GM06990 (cell line): ENCODE results near the gene VTN.

Source experiments
- DNase-seq: peaks from one replicate; pipeline ENCODE4 v3.0.0-alpha.2; 2011; ENCODE audit not compliant: insufficient read length; ENCODE audit errors: extremely low read depth
- H3K27me3 ChIP-seq: replicated peaks from 2 replicates; pipeline ENCODE4 v1.6.0; 2011; ENCODE audit warnings: low read length; ENCODE audit not compliant: control insufficient read depth, insufficient read depth
- H3K36me3 ChIP-seq: 2 replicates; pipeline ENCODE4 v1.5.1; 2011; ENCODE audit warnings: low read length; ENCODE audit not compliant: control insufficient read depth, insufficient read depth
- H3K4me3 ChIP-seq: replicated peaks from 2 replicates; pipeline ENCODE4 v1.5.1; 2011; ENCODE audit warnings: low read depth, mild to moderate bottlenecking, control low read depth, low read length
- TF ChIP-seq, protein P1 (sequence below): IDR thresholded peaks from 2 replicates; pipeline ENCODE4 v1.5.1; 2011; ENCODE audit warnings: low read length, control low read depth, mild to moderate bottlenecking, inconsistent platforms; ENCODE audit not compliant: insufficient read depth, poor library complexity, severe bottlenecking

The VTN gene

DNA sequence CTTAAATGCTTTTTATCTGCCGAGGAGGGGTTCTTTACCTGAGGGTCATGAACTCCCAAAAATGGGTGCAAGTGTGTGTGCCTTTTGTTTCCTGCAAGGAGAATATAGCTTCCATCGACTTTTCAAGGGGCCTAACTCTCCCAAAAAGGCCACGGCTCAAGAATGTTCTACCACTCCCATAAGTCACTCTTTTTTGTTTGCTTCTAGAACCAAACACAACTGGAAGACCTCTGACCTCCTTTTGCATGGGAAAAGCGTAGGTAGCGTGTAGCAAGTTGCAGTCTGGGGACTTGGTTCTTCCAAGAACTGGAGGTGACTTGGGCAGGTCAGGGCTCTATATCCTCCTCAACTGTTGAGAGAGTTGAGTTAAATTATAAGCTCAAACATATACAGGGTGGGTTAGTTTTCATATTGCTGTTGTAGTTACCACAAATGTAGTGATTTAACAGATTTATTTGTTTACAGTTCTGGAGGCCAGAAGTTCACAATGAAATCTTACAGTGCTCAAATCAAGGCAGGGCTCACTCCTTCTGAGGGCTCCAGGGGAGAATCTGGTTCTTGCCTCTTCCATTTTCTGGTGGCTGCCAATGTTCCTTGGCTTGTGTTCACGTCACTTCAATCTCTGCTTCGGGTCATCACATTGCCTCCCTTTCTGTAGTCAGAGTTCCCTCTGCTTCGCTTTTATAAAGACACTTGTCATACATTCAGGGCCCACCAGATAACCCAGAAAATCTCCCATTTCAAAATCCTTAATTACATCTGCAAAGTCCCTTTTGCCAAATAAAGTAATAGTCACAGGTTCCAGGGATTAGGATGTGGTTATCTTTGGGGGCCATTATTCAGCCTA is 49.7 kb downstream of the VTN start:
- no peak for DNase-seq
- H3K4me3 ChIP-seq: peak overlapping the region; percentile 77
- no peaks in the 10 kb centered on the region for H3K36me3 ChIP-seq
- TF ChIP-seq, protein P1, sequence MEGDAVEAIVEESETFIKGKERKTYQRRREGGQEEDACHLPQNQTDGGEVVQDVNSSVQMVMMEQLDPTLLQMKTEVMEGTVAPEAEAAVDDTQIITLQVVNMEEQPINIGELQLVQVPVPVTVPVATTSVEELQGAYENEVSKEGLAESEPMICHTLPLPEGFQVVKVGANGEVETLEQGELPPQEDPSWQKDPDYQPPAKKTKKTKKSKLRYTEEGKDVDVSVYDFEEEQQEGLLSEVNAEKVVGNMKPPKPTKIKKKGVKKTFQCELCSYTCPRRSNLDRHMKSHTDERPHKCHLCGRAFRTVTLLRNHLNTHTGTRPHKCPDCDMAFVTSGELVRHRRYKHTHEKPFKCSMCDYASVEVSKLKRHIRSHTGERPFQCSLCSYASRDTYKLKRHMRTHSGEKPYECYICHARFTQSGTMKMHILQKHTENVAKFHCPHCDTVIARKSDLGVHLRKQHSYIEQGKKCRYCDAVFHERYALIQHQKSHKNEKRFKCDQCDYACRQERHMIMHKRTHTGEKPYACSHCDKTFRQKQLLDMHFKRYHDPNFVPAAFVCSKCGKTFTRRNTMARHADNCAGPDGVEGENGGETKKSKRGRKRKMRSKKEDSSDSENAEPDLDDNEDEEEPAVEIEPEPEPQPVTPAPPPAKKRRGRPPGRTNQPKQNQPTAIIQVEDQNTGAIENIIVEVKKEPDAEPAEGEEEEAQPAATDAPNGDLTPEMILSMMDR: no peak
- no peaks in the 10 kb centered on the region for H3K27me3 ChIP-seq

GRCh38 chr17:28319598-28319935 is 50.5 kb downstream of the VTN start:
- DNase-seq: no peak
- Histone ChIP-seq H3K36me3 (no peaks in the 10 kb centered on the region), H3K4me3 (peak overlapping the region; percentile 77), H3K27me3 (no peaks in the 10 kb centered on the region)
- TF ChIP-seq, protein P1: no peak

DNA sequence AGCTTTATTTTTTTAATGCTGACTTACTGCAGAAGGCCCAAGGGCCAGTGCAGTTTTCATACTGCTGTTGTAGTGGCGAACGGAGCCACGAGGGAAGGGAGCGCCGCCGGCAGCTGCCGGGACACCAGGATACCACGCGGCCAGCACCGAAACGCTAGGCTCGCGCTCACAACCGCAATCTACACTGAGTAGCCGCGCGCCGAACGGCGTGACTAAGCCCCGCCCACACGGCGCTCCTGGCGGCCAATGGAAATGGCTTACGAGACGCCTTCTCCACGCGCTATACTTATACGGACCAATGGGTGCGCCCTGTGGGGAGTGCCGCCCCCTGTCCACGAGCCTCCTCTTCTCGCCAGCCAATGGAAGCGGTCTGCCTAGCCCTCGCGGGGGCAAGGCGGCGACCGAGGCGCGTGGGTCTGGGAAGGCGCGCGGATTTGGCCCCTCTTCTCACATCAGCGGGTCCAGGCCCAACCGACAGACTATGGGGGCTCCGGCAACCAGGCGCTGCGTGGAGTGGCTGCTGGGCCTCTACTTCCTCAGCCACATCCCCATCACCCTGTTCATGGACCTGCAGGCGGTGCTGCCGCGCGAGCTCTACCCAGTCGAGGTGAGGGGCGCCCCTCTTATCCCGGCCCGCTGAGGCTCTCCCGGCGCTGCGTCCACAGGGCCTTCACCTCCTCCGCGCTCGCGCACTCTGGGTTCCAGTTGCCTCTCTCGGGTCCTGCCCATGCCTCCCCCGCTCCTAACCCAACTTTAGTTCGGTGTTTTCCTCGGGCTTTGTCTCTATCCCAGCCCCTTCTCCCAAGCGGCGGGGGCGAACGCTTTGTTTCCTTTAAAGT is 51.1 kb downstream of the VTN start, which contains the start of gene TMEM97:
Gene TMEM97, plus strand, starts transcription at position 442 of the 839 bp plus-strand sequence. Its CDS starts 40 bp downstream, at position 482.
- peak; percentile 97 for DNase-seq
- TF ChIP-seq, protein P1: peak; percentile 17
- Histone ChIP-seq H3K36me3 (no peaks in the 10 kb centered on the region), H3K4me3 (peak within 1 kb of the TSS; percentile 77), H3K27me3 (no peaks in the 10 kb centered on the region)

DNA sequence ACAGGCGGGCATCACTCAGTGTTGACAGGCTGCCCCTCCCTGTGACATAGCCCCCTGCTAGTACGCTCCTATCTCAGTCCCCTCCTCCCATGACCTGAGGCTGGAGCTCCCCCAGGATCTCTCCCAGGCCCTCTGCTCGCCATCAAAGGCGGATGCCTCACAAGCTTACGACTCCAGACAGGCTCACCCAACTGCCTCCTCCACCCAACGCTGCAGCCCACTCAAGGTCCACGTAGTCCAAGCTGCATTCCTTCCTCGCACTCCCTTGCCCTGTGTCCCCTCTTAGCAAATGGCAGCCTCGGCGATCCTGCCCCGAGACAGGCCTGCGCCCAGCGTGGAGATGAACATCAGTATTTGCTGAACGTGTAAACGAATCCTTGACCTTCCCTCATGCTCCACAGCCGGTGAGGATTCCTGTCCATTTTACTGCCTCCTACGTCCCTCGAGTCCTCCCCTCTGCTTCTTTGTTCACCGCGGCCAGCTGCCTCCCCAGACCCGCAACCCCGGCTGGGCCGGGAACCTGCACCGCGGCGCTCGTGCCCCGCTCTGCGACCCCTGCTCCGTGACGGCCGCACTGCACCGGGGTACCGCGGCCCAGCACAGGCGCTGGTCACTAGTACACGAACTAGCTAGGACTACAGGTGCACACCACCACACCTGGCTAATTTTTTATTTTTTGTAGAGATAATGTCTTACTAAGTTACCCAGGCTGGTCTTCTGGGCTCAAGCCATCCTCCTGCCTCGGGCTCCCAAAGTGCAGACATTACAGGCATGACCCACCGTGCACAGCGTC is 51.9 kb downstream of the VTN start:
- DNase-seq: peak; percentile 49
- H3K27me3 ChIP-seq: no peaks in the 10 kb centered on the region
- H3K36me3 ChIP-seq: no peaks in the 10 kb centered on the region
- TF ChIP-seq, protein P1: no peak
- peak overlapping the region; percentile 77 for H3K4me3 ChIP-seq
